ENCODE measurements around the gene TLK1. TPM values are rescaled to one million over a fixed set of nuclear protein-coding genes. Genes with fewer than 3 reads are reported as not detected.

TLK1 gene
- total and polyA plus RNA-seq, 4 donors, result 8.5 to 54.4 (median 27.3) TPM

Other genes with a start within 250 kb of the TLK1 start
- 10 to 100 TPM; 32.1 to 65.2 TPM for gene GORASP2, start 231.6 kb downstream of the TLK1 start, total RNA-seq
- gene GORASP2, start 231.6 kb downstream of the TLK1 start, polyA plus RNA-seq, result 10 to 100 TPM; 35.8 to 55.5 TPM

Data from lung (tissue), 4 donors.